Neuronal stem cell (in vitro differentiated cells): ENCODE data around the gene FASTK.
A peak's percentile ranks its signal among the peaks of the same experiment; 100 is the strongest.

ENCODE experiments used
- DNase-seq: peaks from one replicate; pipeline ENCODE4 v3.0.0-alpha.2; 2013; ENCODE audit warnings: low spot score
- H2AFZ ChIP-seq: one replicate; pipeline ENCODE4 v1.6.1; 2013; ENCODE audit warnings: mild to moderate bottlenecking, low read length, inconsistent platforms
- H2AK5ac ChIP-seq: 2 replicates; pipeline ENCODE4 v1.6.1; 2013; ENCODE audit warnings: low read depth, mild to moderate bottlenecking, inconsistent platforms, low read length, moderate library complexity, mixed read lengths
- H2BK120ac ChIP-seq: 2 replicates; pipeline ENCODE4 v1.6.1; 2013; ENCODE audit warnings: low read depth, mild to moderate bottlenecking, inconsistent platforms, low read length, moderate library complexity, mixed read lengths
- H2BK12ac ChIP-seq: one replicate; pipeline ENCODE4 v1.6.1; 2013; ENCODE audit warnings: low read length, inconsistent platforms
- H2BK15ac ChIP-seq: 2 replicates; pipeline ENCODE4 v1.6.1; 2013; ENCODE audit warnings: mild to moderate bottlenecking, low read length, inconsistent platforms, mixed read lengths
- H2BK5ac ChIP-seq: one replicate; pipeline ENCODE4 v1.6.1; 2013; ENCODE audit warnings: inconsistent platforms, mild to moderate bottlenecking, low read length, moderate library complexity
- H3K14ac ChIP-seq: one replicate; pipeline ENCODE4 v1.6.1; 2013; ENCODE audit warnings: low read length, inconsistent platforms
- H3K18ac ChIP-seq: 2 replicates; pipeline ENCODE4 v1.6.1; 2013; ENCODE audit warnings: low read length, inconsistent platforms
- H3K23ac ChIP-seq: 2 replicates; pipeline ENCODE4 v1.6.1; 2013; ENCODE audit warnings: low read depth, mild to moderate bottlenecking, mixed read lengths, low read length, inconsistent platforms; ENCODE audit not compliant: poor library complexity
- H3K27ac ChIP-seq: replicated peaks from 3 replicates; pipeline ENCODE4 v1.5.1; 2013; ENCODE audit warnings: low read length, inconsistent platforms
- H3K27me3 ChIP-seq, 3 experiments: 2 replicates each; pipeline ENCODE4 v1.6.1; 2013; ENCODE audit warnings: low read length in 3 of 3, mild to moderate bottlenecking in 2 of 3, inconsistent platforms in 1 of 3, low read depth in 1 of 3, mixed read lengths in 1 of 3, moderate library complexity in 1 of 3; ENCODE audit not compliant: control insufficient read depth in 3 of 3, insufficient read depth in 3 of 3
- H3K36me3 ChIP-seq, 2 donors: replicated peaks in 1 of 2; 2 replicates each; pipeline ENCODE4 v1.6.1; 2013; ENCODE audit warnings: low read length in 2 of 2; ENCODE audit not compliant: control insufficient read depth in 2 of 2, insufficient read depth in 2 of 2
- H3K4ac ChIP-seq: 2 replicates; pipeline ENCODE4 v1.6.1; 2013; ENCODE audit warnings: inconsistent platforms, mild to moderate bottlenecking, low read length, moderate library complexity
- H3K4me1 ChIP-seq, 2 donors: 1 replicate in 1 of 2; 2 replicates in 1 of 2; pipeline ENCODE4 v1.6.1; 2013; ENCODE audit warnings: low read length in 2 of 2, low read depth in 1 of 2; ENCODE audit not compliant: control insufficient read depth in 2 of 2, insufficient read depth in 1 of 2
- H3K4me2 ChIP-seq: one replicate; pipeline ENCODE4 v1.6.1; 2013; ENCODE audit warnings: mild to moderate bottlenecking, low read length, inconsistent platforms; ENCODE audit not compliant: insufficient read depth, poor library complexity, severe bottlenecking
- H3K4me3 ChIP-seq, 2 donors: 2 replicates each; pipeline ENCODE4 v1.5.1; 2013; ENCODE audit warnings: low read length in 2 of 2, mild to moderate bottlenecking in 2 of 2, inconsistent platforms in 1 of 2, moderate library complexity in 1 of 2
- H3K79me1 ChIP-seq: one replicate; pipeline ENCODE4 v1.6.1; 2013; ENCODE audit warnings: low read depth, mild to moderate bottlenecking, inconsistent platforms, low read length, moderate library complexity
- H3K9ac ChIP-seq: one replicate; pipeline ENCODE4 v1.6.1; 2013; ENCODE audit warnings: mild to moderate bottlenecking, low read depth, low read length, inconsistent platforms; ENCODE audit not compliant: poor library complexity
- H3K9me3 ChIP-seq, 2 donors: replicated peaks in 1 of 2; 2 replicates each; pipeline versions ENCODE3 to v1.6.1; 2013; ENCODE audit warnings: low read length in 2 of 2, mild to moderate bottlenecking in 2 of 2, inconsistent platforms in 1 of 2, low read depth in 1 of 2, mixed read lengths in 1 of 2, moderate library complexity in 1 of 2; ENCODE audit not compliant: control insufficient read depth in 2 of 2, insufficient read depth in 1 of 2
- H4K8ac ChIP-seq: one replicate; pipeline ENCODE4 v1.6.1; 2013; ENCODE audit warnings: low read depth, mild to moderate bottlenecking, inconsistent platforms, low read length, moderate library complexity
- H4K91ac ChIP-seq: one replicate; pipeline ENCODE4 v1.6.1; 2013; ENCODE audit warnings: low read length, low read depth, mild to moderate bottlenecking, inconsistent platforms; ENCODE audit not compliant: poor library complexity
- WGBS, 2 donors: extraction: QIAGEN DNeasy Blood & Tissue Kit; methylation state at CpG; one replicate each; pipeline ENCODE4 v1.1.7; 2013; ENCODE audit warnings: missing lambda C conversion rate in 2 of 2, mixed read lengths in 1 of 2; ENCODE audit not compliant: insufficient read length in 2 of 2, insufficient replicate concordance in 1 of 2; ENCODE audit errors: extremely low coverage in 2 of 2; 5-methylcytosine and 5-hydroxymethylcytosine counted together

The FASTK gene

GRCh38 chr7:151038951-151039849 lies 41.4 kb downstream of the FASTK start:
- peak overlapping the region; percentile 22 for H2AFZ ChIP-seq
- no peak overlapping the region for H2BK5ac ChIP-seq
- no peak overlapping the region for H3K4ac ChIP-seq
- no peak overlapping the region for H2BK12ac ChIP-seq
- no peak overlapping the region for H3K4me3 ChIP-seq
- H3K9ac ChIP-seq: no peak overlapping the region
- no peak for DNase-seq
- no peaks in the 10 kb centered on the region for H3K27me3 ChIP-seq
- no CpG with 5 or more reads among the region's 12 CpGs for WGBS, 2 donors
- peak overlapping the region; percentile 70 for H3K23ac ChIP-seq
- peak overlapping the region; percentile 71 for H3K14ac ChIP-seq
- H2AK5ac ChIP-seq: no peak overlapping the region
- H3K4me1 ChIP-seq: peaks cover 0 to 9% of the 10 kb centered on the region in 2 donors
- no peaks in the 10 kb centered on the region for H3K9me3 ChIP-seq
- H3K36me3 ChIP-seq: peaks cover 13 to 31% of the 10 kb centered on the region in 2 donors
- H2BK120ac ChIP-seq: no peak overlapping the region
- H3K18ac ChIP-seq: no peak overlapping the region
- H3K4me2 ChIP-seq: no peak overlapping the region
- H4K91ac ChIP-seq: no peak overlapping the region
- H3K79me1 ChIP-seq: no peaks in the 10 kb centered on the region
- H2BK15ac ChIP-seq: no peak overlapping the region
- no peak overlapping the region for H3K27ac ChIP-seq
- H4K8ac ChIP-seq: peak overlapping the region; percentile 17

GRCh38 chr7:151035902-151036301 lies 44.7 kb downstream of the FASTK start:
- WGBS, 2 donors: no CpG with 5 or more reads among the region's 17 CpGs
- Histone ChIP-seq H2AFZ (no peak overlapping the region), H4K91ac (no peak overlapping the region), H3K27ac (no peak overlapping the region), H3K4me2 (no peak overlapping the region), H2BK15ac (no peak overlapping the region), H3K79me1 (no peaks in the 10 kb centered on the region), H3K27me3 (no peaks in the 10 kb centered on the region), H2BK120ac (no peak overlapping the region), H3K4me1 (peaks cover 0 to 9% of the 10 kb centered on the region in 2 donors), H3K9ac (no peak overlapping the region), H2BK12ac (no peak overlapping the region), H2BK5ac (no peak overlapping the region), H3K18ac (no peak overlapping the region), H4K8ac (no peak overlapping the region), H3K14ac (no peak overlapping the region), H3K4me3 (no peak overlapping the region), H3K9me3 (no peaks in the 10 kb centered on the region), H3K36me3 (peaks cover 13 to 41% of the 10 kb centered on the region in 2 donors), H3K23ac (peak overlapping the region; percentile 80), H2AK5ac (no peak overlapping the region), H3K4ac (peak overlapping the region; percentile 53)
- DNase-seq: no peak

- H3K9me3 ChIP-seq: no peaks in the 10 kb centered on the region
- no peak overlapping the region for H2AK5ac ChIP-seq
- no peak overlapping the region for H4K91ac ChIP-seq
- peaks cover 13 to 41% of the 10 kb centered on the region in 2 donors for H3K36me3 ChIP-seq
- H2BK120ac ChIP-seq: no peak overlapping the region
- peak overlapping the region; percentile 67 for H3K23ac ChIP-seq
- no peak overlapping the region for H2BK15ac ChIP-seq
- no peak overlapping the region for H3K18ac ChIP-seq
- no peak overlapping the region for H3K4me2 ChIP-seq
- H2BK12ac ChIP-seq: no peak overlapping the region
- no peak for DNase-seq
- H3K27ac ChIP-seq: no peak overlapping the region
- H2AFZ ChIP-seq: no peak overlapping the region
- H3K14ac ChIP-seq: no peak overlapping the region
- H3K4me1 ChIP-seq: peaks cover 0 to 9% of the 10 kb centered on the region in 2 donors
- no peak overlapping the region for H4K8ac ChIP-seq
- no peaks in the 10 kb centered on the region for H3K79me1 ChIP-seq
- H3K9ac ChIP-seq: no peak overlapping the region
- no CpG with 5 or more reads among the region's 21 CpGs for WGBS, 2 donors
- H3K27me3 ChIP-seq: no peaks in the 10 kb centered on the region
- H3K4me3 ChIP-seq: no peak overlapping the region
- H2BK5ac ChIP-seq: no peak overlapping the region
- H3K4ac ChIP-seq: no peak overlapping the region
Measured at GRCh38 chr7:151035026-151035717, 45.4 kb downstream of the FASTK start.
